AG04450 (cell line): ENCODE data around the gene NHLRC2. TPM values are rescaled to one million over a fixed set of nuclear protein-coding genes. Genes with fewer than 3 reads are reported as not detected.
"Not testable (repeated sequence)": the region's sequence is repeated elsewhere in the genome, so short reads cannot be mapped to it uniquely, and the experiment has no call there.

Experiments used
- CTCF ChIA-PET: fragments of 300-600, 350-600 bp; formaldehyde crosslinking; extraction: SDS; loops from one replicate; lab custom pipeline; 2022; ENCODE audit warnings: antibody characterized with exemption, inconsistent platforms; lab: Charles Lee
- POLR2A ChIA-PET: fragments of 350-600 bp; formaldehyde crosslinking; extraction: SDS; loops from one replicate; lab custom pipeline; 2021; ENCODE audit warnings: antibody characterized with exemption, inconsistent platforms; lab: Yijun Ruan, JAX
- DNase-seq: peaks from one replicate; pipeline ENCODE4 v3.0.0-alpha.2; 2011; ENCODE audit warnings: low read depth, low spot score
- H3K27ac ChIP-seq: one replicate; pipeline ENCODE4 v1.5.1; 2012; ENCODE audit warnings: low read depth, low read length, control low read depth
- H3K27me3 ChIP-seq: one replicate; pipeline ENCODE4 v1.6.0; 2012; ENCODE audit warnings: low read length; ENCODE audit not compliant: control insufficient read depth, insufficient read depth
- H3K4me3 ChIP-seq: 2 replicates; pipeline ENCODE4 v1.5.1; 2011; ENCODE audit warnings: mild to moderate bottlenecking, low read depth, low read length, control low read depth
- H3K9me3 ChIP-seq: 2 replicates; pipeline ENCODE4 v1.5.1; 2012; ENCODE audit warnings: low read length; ENCODE audit not compliant: control insufficient read depth, insufficient read depth
- polyA minus RNA-seq: library from RNA; depleted of rRNA, polyadenylated mRNA; stranded (reverse); fragments of >200 nt; gene quantifications from 2 replicates; pipeline ENCODE4 v1.2.3, GENCODE V29; 2011; rRNA and poly(A)+ RNA removed
- polyA plus RNA-seq: library from polyadenylated mRNA; depleted of rRNA; stranded (reverse); fragments of >200 nt; gene quantifications from 2 replicates; pipeline ENCODE4 v1.2.3, GENCODE V29; 2011; rRNA removed
- TF ChIP-seq, protein P1 (sequence below): IDR thresholded peaks from 2 replicates; pipeline ENCODE4 v1.5.1; 2011; ENCODE audit warnings: low read depth, low read length, control low read depth, inconsistent platforms

Gene NHLRC2, protein sequence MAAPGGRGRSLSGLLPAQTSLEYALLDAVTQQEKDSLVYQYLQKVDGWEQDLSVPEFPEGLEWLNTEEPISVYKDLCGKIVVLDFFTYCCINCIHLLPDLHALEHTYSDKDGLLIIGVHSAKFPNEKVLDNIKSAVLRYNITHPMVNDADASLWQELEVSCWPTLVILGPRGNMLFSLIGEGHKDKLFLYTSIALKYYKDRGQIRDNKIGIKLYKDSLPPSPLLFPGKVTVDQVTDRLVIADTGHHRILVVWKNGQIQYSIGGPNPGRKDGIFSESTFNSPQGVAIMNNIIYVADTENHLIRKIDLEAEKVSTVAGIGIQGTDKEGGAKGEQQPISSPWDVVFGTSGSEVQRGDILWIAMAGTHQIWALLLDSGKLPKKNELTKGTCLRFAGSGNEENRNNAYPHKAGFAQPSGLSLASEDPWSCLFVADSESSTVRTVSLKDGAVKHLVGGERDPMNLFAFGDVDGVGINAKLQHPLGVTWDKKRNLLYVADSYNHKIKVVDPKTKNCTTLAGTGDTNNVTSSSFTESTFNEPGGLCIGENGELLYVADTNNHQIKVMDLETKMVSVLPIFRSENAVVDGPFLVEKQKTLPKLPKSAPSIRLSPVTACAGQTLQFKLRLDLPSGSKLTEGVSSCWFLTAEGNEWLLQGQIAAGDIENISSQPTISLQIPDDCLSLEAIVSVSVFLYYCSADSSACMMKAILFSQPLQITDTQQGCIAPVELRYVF
- polyA plus RNA-seq (6.8 and 7.6 TPM in 2 replicates), polyA minus RNA-seq (12.4 and 18.3 TPM in 2 replicates)

DNA sequence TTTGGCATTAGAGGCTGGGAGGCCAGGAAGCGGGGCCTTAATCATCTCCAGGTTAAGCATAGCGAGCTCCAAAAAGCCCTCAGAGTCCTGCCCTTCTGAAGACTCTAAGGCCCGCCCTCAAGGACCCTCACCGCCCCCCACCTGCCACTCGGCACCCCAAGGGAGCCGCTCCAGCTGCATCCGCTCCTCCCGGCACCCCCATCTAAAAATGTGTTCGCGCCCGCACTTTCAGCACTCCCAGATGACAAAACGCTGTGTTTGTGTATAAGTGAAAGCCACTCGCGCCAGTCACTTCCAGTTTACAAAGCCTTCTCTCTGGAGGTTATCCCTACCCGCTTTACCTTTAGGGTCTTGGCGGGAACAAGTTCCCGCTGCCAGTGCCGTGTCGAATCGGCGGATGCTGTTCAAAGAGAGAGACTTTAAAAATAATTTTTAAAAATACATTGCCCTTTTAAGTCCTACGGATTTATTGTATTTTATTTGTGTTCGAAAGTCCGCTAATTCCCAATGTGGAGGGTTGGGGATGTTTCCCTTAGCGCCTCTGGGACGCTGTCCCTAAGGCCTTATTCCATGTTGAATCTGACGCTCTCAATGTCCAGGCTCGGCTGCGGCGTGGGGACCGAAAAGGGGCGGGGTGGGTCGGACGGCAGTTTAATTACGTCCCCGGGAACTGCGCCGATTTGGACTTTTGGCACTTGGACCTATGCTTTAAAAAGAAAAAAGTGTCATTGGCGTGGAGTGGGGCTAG lies at the start of gene NHLRC2, which contains the start of gene DCLRE1A:
NHLRC2 (plus strand) TSS at position 649 of the 748 bp plus-strand sequence. CDS start 212 bp downstream, outside the sequence.
DCLRE1A (minus strand) TSS at position 70 of the 748 bp plus-strand sequence. CDS start 900 bp downstream, outside the sequence.
- H3K9me3 ChIP-seq: no peaks in the 10 kb centered on the region; the same call in 1 of the 2 replicates
- peak within 1 kb of the TSS; percentile 87 for H3K4me3 ChIP-seq
- H3K27ac ChIP-seq: peak within 1 kb of the TSS; percentile 74
- ChIA-PET CTCF (interaction anchor here (1.0 kb wide), 1 partner anchor 249 kb away, joined by 5 read pairs; no protein-coding TSS in a partner anchor), POLR2A (no interaction called here)
- TF ChIP-seq, protein P1, sequence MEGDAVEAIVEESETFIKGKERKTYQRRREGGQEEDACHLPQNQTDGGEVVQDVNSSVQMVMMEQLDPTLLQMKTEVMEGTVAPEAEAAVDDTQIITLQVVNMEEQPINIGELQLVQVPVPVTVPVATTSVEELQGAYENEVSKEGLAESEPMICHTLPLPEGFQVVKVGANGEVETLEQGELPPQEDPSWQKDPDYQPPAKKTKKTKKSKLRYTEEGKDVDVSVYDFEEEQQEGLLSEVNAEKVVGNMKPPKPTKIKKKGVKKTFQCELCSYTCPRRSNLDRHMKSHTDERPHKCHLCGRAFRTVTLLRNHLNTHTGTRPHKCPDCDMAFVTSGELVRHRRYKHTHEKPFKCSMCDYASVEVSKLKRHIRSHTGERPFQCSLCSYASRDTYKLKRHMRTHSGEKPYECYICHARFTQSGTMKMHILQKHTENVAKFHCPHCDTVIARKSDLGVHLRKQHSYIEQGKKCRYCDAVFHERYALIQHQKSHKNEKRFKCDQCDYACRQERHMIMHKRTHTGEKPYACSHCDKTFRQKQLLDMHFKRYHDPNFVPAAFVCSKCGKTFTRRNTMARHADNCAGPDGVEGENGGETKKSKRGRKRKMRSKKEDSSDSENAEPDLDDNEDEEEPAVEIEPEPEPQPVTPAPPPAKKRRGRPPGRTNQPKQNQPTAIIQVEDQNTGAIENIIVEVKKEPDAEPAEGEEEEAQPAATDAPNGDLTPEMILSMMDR: no peak
- peak; percentile 30 for DNase-seq
- H3K27me3 ChIP-seq: no peaks in the 10 kb centered on the region

DNA sequence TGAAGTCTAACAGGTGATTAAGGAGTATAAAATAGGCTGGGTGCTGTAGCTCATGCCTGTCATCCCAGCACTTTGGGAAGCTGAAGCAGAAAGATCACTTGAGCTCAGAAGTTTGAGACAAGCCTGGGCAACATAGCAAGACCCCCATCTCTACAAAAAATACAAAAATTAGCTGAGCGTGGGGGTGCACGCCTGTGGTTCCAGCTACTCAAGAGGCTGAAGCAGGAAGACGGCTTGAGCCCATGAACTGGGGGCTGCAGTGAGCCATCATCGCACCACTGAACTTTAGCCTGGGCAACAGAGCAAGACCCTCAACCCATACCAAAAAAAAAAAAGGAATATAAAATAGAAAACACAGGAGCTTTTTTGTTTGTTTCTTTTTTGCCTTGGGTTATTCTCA lies 48.0 kb upstream of the NHLRC2 start:
- no peaks in the 10 kb centered on the region for H3K9me3 ChIP-seq
- TF ChIP-seq, protein P1: no peak
- H3K4me3 ChIP-seq: no peak overlapping the region
- CTCF ChIA-PET: interaction anchor here (0.8 to 1.3 kb wide), 4 partner anchors 9 to 298 kb away, joined by 3 read pairs; no protein-coding TSS in a partner anchor
- H3K27ac ChIP-seq: no peak overlapping the region
- POLR2A ChIA-PET: no interaction called here
- DNase-seq: no peak
- peaks cover 17% of the 10 kb centered on the region for H3K27me3 ChIP-seq

DNA sequence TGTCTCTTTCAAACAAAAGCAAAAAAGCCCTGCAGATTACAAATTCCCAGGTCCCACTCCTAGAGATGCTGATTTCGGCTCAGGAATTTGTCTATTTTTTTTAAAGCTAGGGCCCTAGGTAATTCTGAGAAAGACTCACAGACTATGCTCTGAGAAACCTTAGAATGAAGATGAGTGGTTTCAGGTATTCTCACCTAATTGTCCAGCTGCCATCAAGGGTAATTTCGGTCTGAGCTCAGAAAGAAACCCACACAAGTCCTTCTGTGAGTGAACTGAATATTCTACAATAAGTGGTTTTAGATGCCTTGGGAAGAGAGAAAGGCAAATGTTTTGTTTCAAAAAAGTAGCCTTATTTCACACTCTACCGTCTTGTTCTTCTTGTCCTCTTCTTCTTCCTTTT lies 46.3 kb upstream of the NHLRC2 start:
- CTCF ChIA-PET: interaction anchor here (1.5 kb wide), 1 partner anchor 9 kb away, joined by 4 read pairs; no protein-coding TSS in a partner anchor

DNA sequence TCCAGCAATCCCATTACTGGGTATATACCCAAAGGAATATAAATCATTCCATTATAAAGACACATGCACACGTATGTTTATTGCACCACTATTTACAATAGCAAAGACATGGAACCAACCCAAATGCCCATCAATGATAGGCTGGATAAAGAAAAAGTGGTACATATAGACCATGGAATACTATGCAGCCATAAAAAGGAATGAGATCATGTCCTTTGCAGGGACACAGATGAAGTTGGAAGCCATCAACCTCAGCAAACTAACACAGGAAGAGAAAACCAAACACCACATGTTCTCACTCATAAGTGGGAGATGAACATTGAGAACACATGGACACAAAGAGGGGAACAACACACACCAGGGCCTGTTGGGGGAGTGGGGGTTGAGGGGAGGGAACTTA lies 39.8 kb upstream of the NHLRC2 start:
- H3K4me3 ChIP-seq, H3K9me3 ChIP-seq, H3K27ac ChIP-seq, H3K27me3 ChIP-seq, DNase-seq, POLR2A ChIA-PET, CTCF ChIA-PET: not testable (repeated sequence)

More for the DNA sequence above, 46.3 kb upstream of the NHLRC2 start:
- Histone ChIP-seq H3K27ac (no peak overlapping the region), H3K9me3 (no peaks in the 10 kb centered on the region), H3K27me3 (peaks cover 13% of the 10 kb centered on the region), H3K4me3 (no peak overlapping the region)
- POLR2A ChIA-PET: no interaction called here
- TF ChIP-seq, protein P1: no peak
- no peak for DNase-seq

DNA sequence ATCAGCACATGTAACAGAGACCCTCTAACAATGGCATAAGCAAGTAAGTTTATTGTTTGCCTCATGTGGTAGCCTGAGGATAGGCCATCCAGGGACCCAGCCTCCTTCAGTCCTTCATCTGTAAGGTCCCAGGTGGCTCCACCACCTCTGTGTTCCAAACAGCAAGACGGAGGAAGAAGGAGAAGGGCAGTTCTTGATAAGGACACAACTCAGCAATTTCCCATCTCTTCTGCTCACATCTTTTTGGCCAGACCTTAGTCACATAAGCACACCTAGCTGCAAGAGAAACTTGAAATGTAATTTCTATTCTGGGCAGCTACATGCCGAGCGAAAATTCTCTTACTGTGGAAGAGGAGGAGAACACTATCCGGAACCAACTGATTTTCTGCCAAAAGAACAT lies 34.5 kb upstream of the NHLRC2 start:
- Histone ChIP-seq H3K9me3 (no peaks in the 10 kb centered on the region; the same call in 1 of the 2 replicates), H3K27ac (no peak overlapping the region), H3K4me3 (no peak overlapping the region), H3K27me3 (peaks cover 2% of the 10 kb centered on the region)
- ChIA-PET CTCF (no interaction called here), POLR2A (no interaction called here)
- DNase-seq: no peak
- TF ChIP-seq, protein P1: no peak
